C4-2B (cell line): ENCODE data around the gene PRKCH.
A peak's percentile ranks its signal among the peaks of the same experiment; 100 is the strongest.

Experiments
- H3K27ac ChIP-seq: fragments of 450-650 bp; 2 replicates; pipeline ENCODE4 v1.5.1; 2017
- CTCF ChIP-seq: fragments of 450-650 bp; conservative IDR thresholded peaks from 2 replicates; pipeline ENCODE4 v1.5.1; 2017; ENCODE audit warnings: mild to moderate bottlenecking
- ZFX ChIP-seq: fragments of 450-650 bp; IDR thresholded peaks from 2 replicates; pipeline ENCODE4 v1.6.1; 2017

Gene PRKCH

GRCh38 chr14:61577506-61577931 lies 256.1 kb downstream of the PRKCH start:
- H3K27ac ChIP-seq, result no peak overlapping the region
- TF ChIP-seq ZFX (no peak), CTCF (no peak)

GRCh38 chr14:61578745-61579144 lies 257.4 kb downstream of the PRKCH start:
- H3K27ac ChIP-seq, result no peak overlapping the region
- TF ChIP-seq ZFX, result no peak
- TF ChIP-seq CTCF, result no peak

- no peak overlapping the region for H3K27ac ChIP-seq
- TF ChIP-seq ZFX, result no peak
- TF ChIP-seq CTCF, result no peak
Measured at GRCh38 chr14:61581340-61581739, 260.0 kb downstream of the PRKCH start.

- no peak overlapping the region for H3K27ac ChIP-seq
- TF ChIP-seq CTCF (no peak), ZFX (no peak)
Measured at GRCh38 chr14:61581955-61582615, 260.7 kb downstream of the PRKCH start.

GRCh38 chr14:61582815-61583214 lies 261.4 kb downstream of the PRKCH start:
- H3K27ac ChIP-seq, result no peak overlapping the region
- TF ChIP-seq CTCF (no peak), ZFX (no peak)

- no peak for TF ChIP-seq ZFX
- no peak overlapping the region for H3K27ac ChIP-seq
Measured at GRCh38 chr14:61584331-61584741, 263.0 kb downstream of the PRKCH start.

- H3K27ac ChIP-seq, result 0 out of 2 replicates have a peak overlapping the region, but pooled peaks have one; percentile 9
Measured at GRCh38 chr14:61585598-61586543, 264.5 kb downstream of the PRKCH start.

More at GRCh38 chr14:61585598-61586543, 264.5 kb downstream of the PRKCH start:
- TF ChIP-seq ZFX (no peak), CTCF (no peak)
